HG03432 (cell line): ENCODE results near the gene NRIP1.
A peak's percentile ranks its signal among the peaks of the same experiment; 100 is the strongest.

Experiments
- ATAC-seq: cut with Tn5 transposase; IDR thresholded peaks from one replicate; pipeline ENCODE4 v1.9.1; 2021; ENCODE audit warnings: mild to moderate bottlenecking, moderate library complexity; ENCODE audit not compliant: unreplicated experiment

The NRIP1 gene, protein sequence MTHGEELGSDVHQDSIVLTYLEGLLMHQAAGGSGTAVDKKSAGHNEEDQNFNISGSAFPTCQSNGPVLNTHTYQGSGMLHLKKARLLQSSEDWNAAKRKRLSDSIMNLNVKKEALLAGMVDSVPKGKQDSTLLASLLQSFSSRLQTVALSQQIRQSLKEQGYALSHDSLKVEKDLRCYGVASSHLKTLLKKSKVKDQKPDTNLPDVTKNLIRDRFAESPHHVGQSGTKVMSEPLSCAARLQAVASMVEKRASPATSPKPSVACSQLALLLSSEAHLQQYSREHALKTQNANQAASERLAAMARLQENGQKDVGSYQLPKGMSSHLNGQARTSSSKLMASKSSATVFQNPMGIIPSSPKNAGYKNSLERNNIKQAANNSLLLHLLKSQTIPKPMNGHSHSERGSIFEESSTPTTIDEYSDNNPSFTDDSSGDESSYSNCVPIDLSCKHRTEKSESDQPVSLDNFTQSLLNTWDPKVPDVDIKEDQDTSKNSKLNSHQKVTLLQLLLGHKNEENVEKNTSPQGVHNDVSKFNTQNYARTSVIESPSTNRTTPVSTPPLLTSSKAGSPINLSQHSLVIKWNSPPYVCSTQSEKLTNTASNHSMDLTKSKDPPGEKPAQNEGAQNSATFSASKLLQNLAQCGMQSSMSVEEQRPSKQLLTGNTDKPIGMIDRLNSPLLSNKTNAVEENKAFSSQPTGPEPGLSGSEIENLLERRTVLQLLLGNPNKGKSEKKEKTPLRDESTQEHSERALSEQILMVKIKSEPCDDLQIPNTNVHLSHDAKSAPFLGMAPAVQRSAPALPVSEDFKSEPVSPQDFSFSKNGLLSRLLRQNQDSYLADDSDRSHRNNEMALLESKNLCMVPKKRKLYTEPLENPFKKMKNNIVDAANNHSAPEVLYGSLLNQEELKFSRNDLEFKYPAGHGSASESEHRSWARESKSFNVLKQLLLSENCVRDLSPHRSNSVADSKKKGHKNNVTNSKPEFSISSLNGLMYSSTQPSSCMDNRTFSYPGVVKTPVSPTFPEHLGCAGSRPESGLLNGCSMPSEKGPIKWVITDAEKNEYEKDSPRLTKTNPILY (N-terminal part only)

DNA sequence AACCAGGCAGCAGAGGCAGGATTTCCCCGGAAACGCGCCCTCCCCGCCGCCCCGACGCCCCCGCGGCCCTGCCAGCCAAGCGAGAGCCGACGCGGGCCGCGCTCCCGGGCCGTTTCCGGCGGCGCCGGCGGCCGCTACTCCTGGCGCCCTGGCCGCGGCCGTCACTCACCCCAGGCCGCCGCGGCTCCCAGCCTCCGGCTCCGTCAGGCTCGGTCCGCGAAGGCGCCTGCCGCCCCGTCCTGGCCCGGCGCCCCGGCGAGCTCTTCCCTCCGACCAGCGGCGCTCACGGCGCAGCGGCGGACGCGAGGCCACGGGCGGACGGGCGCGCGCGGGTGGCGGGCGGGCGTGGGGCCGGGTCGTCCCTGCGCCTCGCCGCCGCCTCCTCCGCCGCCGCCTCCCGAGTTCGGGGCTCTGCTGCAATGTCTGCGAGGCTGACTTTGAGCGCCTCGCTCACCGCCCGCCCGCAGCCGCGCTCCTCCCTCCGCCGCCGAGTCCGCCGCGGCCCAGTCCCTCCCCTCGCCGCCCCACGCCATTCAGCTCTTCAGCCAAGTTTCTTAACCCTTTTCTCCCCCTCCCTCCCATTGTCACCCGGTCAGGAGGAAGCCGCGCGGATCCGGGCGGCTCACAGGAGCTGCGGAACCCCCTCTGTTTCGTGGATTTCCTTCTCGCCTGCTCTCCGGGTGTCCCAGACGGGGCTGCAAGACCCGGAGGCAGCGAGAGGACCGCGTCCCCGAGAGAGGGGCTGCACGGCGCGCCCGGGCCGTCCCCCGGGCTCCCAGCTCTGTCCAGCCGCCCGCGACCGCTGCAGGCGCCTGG lies at the start of gene NRIP1:
Gene NRIP1, minus strand, starts transcription at position 425 of the 816 bp plus-strand sequence. CDS start 96,808 bp downstream, outside the sequence.
- peak; percentile 83 for ATAC-seq

DNA sequence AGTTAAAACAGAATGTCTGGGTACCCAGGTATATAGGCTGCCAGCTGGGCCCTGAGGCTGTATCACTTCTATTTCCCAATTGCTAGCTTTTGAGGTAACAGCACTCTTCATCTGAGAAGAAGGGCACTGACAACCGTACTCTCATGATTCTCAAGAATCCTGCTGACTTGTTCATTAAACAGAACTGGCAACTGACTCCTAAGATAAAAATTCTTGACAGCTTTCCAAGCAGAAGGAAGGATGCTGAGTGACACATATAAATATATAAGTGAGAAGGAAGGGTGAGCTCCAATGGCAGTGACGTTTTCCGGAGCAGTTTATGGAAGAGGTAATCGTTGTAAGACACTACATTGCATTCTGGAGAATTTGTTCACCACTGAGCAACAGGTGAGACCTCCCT lies 48.1 kb upstream of the NRIP1 start:
- no peak for ATAC-seq

DNA sequence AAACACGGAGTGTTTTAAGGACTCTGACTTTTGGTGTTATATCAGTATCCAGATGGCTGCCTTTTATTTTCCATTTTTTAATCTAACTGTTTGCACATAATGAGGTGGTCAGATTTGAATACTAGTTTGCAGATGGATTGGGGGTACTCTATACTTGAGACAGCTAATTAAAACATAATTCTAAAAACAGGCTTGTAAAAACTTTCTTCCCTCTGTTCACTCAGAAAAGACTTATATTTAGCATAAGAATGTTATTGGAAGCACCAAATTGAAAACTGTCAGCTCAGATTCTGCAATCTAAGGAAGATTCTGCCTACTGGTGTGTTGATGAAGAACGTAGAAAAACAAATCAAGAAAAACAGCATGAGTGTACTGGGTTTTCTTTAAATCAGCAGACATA lies 44.0 kb upstream of the NRIP1 start:
- ATAC-seq = no peak

DNA sequence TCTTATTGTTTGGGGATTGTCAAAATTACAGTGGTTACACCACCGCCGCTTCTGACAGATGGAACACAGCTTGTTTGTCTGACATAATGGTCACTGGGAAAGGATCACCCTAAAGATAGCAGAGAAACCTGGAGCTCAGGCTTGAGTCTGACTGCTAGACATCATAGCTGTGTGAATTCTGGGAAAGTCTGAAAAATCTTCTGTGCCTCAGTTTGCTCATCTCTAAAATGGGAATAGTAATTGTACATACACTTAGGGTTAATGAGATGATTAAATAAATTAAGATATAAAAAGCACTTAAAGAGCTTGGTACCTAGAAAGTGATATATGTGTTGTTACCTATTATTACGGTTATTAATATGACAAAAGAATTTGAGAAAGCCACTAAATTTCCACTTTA lies 39.7 kb upstream of the NRIP1 start:
- no peak for ATAC-seq

DNA sequence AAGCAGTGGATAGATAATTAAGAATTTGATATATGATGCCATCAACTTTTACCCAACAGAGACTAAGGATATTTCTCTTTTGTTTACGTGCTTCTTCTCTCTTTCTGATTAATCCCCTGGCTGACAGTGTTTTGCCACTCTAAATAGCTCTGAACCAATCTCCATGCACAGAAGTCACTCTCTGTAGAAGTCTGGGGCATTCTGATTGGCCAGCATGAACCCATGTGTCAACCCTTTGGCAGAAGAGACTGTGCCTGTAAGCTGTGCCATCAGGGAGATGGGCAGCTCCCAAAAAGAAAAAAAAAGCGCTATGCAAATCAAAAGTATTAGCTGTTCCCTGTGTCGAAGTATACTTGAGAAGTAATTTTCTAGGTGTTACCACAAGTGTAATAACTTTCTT lies 34.1 kb upstream of the NRIP1 start:
- no peak for ATAC-seq

DNA sequence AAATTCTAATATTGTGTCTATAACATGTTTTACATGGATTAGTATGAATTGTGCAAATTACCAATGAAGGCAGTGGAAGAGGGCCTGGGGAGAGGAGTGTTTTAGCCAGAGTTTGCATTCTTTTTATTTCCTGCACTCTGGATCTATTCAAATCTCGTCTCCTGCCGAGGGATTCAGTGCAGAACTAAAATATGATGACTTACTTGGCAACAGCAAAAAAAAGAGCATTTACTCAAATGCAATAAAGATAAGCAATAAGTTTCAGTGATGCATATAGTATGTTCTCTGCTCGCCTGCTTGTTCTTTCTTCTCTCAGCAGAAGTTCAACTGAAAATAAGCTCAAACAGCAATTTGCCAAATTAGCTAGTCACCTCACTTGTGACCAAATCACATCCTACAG lies 33.4 kb upstream of the NRIP1 start:
- ATAC-seq = no peak

DNA sequence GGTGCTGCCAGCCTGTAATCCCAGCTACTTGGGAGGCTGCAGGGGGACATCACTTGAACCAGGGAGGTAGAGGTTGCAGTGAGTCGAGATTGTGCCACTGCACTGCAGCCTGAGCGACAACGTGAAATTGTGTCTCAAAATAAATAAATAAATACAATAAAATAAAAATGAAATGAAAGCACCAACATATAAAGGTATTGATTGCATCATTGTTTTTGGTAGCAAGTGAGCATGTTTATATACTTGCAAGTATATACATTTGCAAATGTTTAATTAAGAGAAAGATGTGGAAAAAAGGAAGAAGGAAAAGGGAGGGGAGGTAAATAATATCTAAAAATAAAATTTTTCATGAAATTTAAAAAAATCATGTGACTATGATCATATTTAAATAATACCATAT lies 32.8 kb upstream of the NRIP1 start:
- no peak for ATAC-seq

DNA sequence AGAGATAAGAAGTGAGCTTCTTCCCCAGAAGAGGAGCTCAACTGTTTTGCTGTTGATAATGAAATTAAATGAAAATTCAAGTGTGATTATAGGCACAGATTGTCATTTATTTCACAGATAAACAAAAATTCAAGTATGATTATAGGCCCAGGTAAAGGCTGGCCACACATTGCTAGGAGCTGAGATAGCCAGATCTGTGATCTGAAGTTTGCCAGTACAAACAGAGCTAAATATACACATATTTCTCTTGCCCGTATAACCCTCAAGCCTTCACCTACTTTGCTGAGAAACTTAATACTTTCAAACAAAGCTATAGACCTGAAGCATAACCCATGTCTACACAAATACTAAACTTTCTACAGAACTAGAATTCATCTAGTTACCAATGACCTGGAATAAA lies 31.3 kb upstream of the NRIP1 start:
- ATAC-seq = no peak

DNA sequence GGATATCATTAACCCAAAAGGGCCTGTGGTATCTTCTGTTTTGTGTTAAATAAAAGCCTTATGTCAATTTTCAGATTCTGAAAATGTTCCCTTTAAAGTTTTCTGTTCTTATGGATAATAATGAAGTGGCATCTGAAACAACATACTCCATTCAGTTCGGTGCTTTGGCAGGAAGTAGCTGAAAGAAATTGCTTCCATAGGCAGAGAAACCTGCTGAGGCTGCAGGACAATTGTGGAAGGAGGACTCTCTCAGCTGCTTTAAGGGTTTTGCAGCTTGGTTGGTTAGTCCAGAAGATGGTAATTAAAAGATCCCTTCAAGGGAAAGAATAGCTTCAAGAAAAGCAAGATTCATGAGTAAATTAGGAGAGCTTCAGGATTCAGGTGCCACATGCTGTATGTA lies 30.5 kb upstream of the NRIP1 start:
- ATAC-seq = no peak

DNA sequence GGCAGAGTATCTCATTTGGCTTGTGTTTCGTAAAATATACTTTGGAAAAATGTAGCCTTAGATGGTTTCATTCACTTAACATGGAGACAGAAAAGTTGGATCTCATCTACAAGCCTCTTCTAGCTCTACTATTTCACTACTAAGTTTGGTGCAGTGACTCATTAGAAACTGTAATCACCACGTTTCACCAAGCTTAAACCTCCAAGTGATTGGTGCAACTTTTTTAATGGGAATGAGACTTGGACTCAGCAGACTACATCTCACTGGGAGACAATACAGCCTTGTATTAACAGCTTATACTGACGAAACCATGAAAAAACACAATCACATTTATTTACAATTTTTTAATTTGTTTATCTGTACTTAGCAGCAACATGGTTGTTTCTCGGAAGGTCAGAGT lies 29.9 kb upstream of the NRIP1 start:
- ATAC-seq = no peak

DNA sequence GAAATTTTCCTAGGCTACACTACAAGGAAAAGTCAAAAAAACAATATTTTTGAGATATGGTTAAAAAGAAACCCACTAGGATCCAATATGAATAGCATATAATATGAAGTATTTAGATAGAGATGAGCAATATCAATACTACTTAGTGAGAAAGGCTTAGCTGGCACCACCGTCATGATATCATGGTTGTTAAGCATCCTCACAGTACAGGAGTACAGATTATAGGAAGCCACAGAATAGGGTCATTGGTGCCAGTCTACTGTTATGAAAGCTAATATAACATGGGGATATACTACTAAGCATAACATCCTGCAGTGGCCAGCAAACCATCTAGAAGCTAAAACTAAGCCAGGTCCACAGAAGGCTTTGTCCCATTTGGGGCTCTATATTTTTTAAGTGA lies 28.4 kb upstream of the NRIP1 start:
- no peak for ATAC-seq

DNA sequence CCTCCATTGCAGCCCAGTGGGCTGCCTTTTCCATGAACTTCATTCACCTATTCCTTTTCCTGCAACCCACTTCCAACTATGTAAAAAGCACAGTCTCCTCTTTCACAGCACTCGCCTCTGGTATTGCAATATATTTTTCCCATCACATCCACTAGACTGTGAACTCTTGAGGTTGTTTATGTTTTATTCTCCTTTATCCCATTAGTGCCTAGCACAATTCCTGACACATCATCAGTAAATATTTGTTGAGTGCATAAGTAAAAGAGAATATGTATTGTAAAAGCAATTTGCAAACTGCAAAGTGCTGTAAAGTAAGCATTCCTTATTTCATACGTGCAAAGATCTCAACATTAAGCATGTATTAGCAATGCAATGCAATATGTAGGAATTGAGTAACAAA lies 27.9 kb upstream of the NRIP1 start:
- no peak for ATAC-seq

DNA sequence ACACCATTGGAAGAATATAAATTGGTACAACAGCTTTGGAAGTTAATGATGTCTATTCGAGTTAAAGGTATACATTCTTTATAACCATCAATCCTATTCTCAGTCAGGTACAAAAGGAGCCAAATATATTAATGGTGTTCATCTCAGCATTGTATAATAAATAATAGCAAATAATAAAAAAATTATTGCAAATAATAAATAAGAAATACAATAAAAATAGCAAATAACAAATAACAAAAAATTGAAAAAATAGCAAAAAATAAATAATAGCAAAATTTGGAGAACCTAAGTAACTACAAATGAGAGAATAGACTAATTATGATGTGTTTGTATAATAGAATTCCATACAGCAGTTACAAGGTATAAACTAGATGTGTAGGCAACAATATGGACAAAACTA lies 25.6 kb upstream of the NRIP1 start:
- no peak for ATAC-seq

DNA sequence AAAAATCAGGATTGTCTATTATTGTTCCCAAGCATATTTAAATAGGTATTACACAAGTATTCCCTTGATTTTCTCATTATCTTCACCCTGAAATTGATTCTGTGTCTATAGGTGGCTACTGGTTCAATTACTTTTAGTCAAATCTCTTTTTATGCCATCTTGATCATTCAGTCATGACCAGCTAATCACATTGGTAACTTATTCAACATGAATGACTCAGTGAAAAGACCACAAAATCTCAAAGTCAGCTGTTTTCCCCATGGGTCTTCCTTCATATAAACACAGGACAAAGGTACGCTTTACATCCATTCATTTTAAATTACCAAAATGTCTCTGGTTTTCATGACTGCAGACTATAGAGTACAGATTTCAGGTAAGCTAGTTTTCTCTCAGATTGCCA lies 23.7 kb upstream of the NRIP1 start:
- ATAC-seq = no peak

DNA sequence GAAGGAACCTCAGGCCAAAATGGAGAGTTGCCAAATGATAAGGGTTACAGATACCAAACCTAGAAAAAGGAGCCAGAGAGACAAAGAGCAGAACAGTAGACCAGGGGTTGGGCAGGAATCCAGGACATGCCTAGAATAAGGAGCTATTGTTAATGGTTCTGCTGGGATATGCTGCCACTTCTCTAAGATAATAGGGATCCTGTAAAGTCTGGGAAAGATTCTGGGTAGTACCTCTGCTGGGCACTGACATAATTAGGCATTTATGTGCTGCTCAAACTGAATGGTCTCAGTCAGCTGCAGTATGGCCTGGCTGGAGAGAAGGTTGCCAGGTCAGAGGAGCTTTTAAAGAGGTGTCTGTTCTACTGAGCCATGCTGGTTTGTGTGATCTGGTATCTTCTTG lies 19.9 kb upstream of the NRIP1 start:
- no peak for ATAC-seq

DNA sequence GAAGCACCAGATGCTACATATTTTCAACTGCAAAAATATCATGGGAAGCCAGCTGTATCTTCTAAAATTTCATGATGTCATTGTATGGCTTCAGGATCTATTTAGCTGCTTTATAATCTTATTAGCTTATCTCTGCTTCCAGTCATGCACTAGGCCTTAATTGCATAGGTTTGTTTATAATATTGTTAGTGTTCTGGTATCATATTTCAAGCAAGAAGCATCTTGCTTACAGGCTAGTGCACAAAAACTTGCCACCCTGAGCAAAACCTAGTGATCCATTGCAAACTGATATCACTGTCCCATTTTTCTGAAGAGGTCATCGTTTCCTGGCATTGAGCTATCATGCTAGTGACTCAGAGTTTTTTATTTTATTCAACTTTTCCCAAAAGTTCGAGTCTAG lies 15.7 kb upstream of the NRIP1 start:
- ATAC-seq = no peak

DNA sequence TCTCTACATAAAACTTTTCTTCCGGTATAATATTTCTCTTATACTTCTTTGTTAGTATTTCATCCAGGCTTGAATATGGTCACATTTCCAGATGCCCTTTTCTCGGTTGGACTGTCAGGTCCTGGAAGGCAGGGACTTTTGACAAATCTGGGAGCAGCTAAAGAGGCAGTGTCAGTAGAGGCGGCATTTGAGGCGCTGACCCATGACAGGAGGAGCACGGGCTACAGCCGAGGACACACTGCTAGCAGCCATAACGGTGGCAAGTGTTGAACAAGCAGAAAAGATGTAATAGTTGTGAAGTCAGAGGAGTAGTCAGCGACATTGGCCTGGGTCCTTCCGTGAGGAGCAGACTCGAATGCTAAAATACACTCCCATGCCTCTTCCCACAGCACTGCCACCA lies 14.5 kb upstream of the NRIP1 start:
- no peak for ATAC-seq

DNA sequence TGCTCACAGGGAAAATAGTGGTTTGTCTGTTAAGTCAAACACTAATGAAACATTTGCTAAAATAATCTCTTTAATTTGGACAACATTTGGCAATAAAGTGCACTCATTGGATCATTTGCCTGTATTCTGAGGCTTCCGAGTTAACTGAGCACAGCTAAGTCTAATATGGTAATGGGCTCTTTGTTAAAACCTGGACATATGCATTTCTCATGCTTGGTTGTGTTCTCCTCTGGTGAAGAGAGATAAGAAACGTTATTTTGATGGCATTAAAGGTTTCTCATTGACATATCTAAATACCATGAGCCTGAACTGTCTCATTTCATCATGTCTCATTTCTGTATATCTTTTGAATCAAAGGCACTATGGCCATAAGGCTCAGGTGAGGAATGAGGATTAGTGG lies 13.4 kb upstream of the NRIP1 start:
- ATAC-seq = no peak

DNA sequence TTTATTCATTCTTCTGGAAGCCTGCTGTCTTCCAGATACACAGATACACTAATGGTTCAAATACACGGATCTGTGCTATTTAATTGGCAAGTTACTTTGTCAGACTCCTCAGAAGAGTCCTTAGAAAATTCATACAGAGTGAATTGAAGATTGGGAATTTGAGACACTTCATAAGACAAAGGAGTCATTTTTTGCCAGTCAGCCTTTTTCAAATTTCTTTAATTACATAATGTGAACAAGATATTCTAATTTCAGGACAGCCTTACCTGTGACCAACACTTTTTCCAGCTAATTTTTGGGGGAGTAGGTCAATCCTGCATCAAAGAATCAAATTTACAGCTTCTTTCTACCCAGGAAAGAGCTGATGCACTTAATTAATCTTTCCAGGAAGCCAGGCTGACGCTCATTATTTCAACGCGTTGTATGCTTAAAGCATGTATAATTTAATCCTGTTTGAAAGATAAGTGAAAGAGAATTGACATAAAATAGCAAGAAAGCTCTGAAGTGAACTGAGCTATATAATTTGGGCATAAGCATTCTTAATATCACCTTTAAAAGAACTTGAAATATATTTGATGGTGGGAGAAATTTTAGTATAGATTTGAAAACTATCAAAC lies 12.8 kb upstream of the NRIP1 start:
- no peak for ATAC-seq

DNA sequence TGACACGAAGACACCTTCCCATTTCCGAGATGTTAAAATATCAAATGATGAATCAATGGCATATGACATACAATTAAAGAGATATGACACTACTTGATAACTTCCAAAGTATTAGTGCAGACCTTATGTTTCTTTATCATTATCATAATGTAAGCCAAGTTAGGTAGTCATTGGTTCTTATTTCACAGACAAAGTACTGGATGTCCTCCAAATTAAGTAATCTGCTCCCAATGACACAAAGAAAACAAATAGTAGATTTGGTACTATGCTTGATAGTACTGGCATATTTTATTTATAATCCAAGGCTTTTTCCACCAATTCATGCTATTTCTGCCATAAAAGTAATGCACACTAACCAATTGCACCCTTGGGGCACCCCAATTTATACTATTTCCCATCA lies 11.9 kb upstream of the NRIP1 start:
- ATAC-seq = no peak

DNA sequence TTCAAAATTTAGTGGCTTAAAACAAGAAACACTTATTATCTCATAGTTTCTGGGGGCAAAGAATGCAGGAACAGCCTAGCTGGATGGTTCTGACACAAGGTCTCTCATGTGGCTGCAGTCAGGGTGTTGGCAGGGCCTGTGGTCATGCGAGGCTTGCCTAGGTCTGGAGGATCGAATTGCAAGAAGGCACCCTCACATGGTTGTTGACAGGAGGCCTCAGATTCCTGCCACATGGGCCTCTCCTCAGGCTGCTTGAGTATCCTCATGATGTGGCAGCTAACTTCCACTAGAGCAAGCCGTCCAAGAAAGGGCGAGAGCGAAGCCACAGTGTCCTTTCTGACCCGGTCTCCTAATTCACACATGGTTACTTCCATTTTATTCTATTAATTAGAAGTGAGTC lies 6.2 kb upstream of the NRIP1 start:
- no peak for ATAC-seq
